Testis (tissue), 2 donors: ENCODE results near the gene CD72.

Experiments
- POLR2A ChIP-seq: fragments of 450-650 bp; IDR thresholded peaks from one replicate; pipeline ENCODE4 v1.6.1; 2017; ENCODE audit warnings: antibody characterized with exemption, mild to moderate bottlenecking, moderate library complexity
- TF ChIP-seq, protein P1 (sequence below), 3 experiments: fragments of 450-650 bp in 2 of 3; fragments of 200-600 bp in 1 of 3; sonication (generic) in 1 of 3; IDR thresholded peaks; one replicate each; pipeline ENCODE4 v1.5.1; 2016 to 2019; ENCODE audit warnings: antibody characterized with exemption in 3 of 3, mild to moderate bottlenecking in 2 of 3, moderate library complexity in 1 of 3

GRCh38 chr9:35665471-35665818 is 47.2 kb upstream of the CD72 start:
- TF ChIP-seq, protein P1, sequence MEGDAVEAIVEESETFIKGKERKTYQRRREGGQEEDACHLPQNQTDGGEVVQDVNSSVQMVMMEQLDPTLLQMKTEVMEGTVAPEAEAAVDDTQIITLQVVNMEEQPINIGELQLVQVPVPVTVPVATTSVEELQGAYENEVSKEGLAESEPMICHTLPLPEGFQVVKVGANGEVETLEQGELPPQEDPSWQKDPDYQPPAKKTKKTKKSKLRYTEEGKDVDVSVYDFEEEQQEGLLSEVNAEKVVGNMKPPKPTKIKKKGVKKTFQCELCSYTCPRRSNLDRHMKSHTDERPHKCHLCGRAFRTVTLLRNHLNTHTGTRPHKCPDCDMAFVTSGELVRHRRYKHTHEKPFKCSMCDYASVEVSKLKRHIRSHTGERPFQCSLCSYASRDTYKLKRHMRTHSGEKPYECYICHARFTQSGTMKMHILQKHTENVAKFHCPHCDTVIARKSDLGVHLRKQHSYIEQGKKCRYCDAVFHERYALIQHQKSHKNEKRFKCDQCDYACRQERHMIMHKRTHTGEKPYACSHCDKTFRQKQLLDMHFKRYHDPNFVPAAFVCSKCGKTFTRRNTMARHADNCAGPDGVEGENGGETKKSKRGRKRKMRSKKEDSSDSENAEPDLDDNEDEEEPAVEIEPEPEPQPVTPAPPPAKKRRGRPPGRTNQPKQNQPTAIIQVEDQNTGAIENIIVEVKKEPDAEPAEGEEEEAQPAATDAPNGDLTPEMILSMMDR (IDR thresholded peaks at IDR 0.05) = no peak
- TF ChIP-seq POLR2A = no peak
